ENCODE measurements around the gene CNTNAP2.
"Not testable (repeated sequence)": the region's sequence is repeated elsewhere in the genome, so short reads cannot be mapped to it uniquely, and the experiment has no call there.

GRCh38 chr7:147801762-147802161 is 1685.2 kb downstream of the CNTNAP2 start:
- TF ChIP-seq, protein P1, sequence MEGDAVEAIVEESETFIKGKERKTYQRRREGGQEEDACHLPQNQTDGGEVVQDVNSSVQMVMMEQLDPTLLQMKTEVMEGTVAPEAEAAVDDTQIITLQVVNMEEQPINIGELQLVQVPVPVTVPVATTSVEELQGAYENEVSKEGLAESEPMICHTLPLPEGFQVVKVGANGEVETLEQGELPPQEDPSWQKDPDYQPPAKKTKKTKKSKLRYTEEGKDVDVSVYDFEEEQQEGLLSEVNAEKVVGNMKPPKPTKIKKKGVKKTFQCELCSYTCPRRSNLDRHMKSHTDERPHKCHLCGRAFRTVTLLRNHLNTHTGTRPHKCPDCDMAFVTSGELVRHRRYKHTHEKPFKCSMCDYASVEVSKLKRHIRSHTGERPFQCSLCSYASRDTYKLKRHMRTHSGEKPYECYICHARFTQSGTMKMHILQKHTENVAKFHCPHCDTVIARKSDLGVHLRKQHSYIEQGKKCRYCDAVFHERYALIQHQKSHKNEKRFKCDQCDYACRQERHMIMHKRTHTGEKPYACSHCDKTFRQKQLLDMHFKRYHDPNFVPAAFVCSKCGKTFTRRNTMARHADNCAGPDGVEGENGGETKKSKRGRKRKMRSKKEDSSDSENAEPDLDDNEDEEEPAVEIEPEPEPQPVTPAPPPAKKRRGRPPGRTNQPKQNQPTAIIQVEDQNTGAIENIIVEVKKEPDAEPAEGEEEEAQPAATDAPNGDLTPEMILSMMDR (IDR thresholded peaks at IDR 0.05): not testable (repeated sequence)
- not testable (repeated sequence) for TF ChIP-seq POLR2A, POLR2AphosphoS5 (IDR thresholded peaks at IDR 0.05)

Measured in stomach (tissue), 4 donors.